Natural killer cell (primary cell): ENCODE results near the gene PTPRN. TPM values are rescaled to one million over a fixed set of nuclear protein-coding genes. Genes with fewer than 3 reads are reported as not detected.

Source experiments
- ATAC-seq, 3 donors: fragments of 150-1000 bp in 2 of 3; fragments of 200-7000 bp in 1 of 3; cut with Tn5 transposase; 1 replicate in 1 of 3; 2 replicates in 2 of 3; pipeline ENCODE4 v1.10.0; 2021; ENCODE audit warnings: mild to moderate bottlenecking in 2 of 3, moderate library complexity in 2 of 3
- DNase-seq, 2 donors: peaks; one replicate each; pipeline versions ENCODE4 v3.0.0 to v3.0.0-alpha.2; 2013 to 2021; ENCODE audit warnings: mixed read lengths in 1 of 2
- H3K27ac ChIP-seq: one replicate; pipeline ENCODE4 v1.5.1; 2013; ENCODE audit warnings: mild to moderate bottlenecking, low read length
- H3K27me3 ChIP-seq: one replicate; pipeline ENCODE4 v1.6.1; 2013; ENCODE audit warnings: low read length; ENCODE audit not compliant: control insufficient read depth, insufficient read depth
- H3K36me3 ChIP-seq: one replicate; pipeline ENCODE4 v1.6.1; 2013; ENCODE audit warnings: low read length; ENCODE audit not compliant: control insufficient read depth, insufficient read depth
- H3K4me1 ChIP-seq: one replicate; pipeline ENCODE4 v1.6.1; 2013; ENCODE audit warnings: low read length; ENCODE audit not compliant: control insufficient read depth, insufficient read depth
- H3K4me3 ChIP-seq: one replicate; pipeline ENCODE4 v1.5.1; 2013; ENCODE audit warnings: low read length
- H3K9me3 ChIP-seq: one replicate; pipeline ENCODE4 v1.6.1; 2013; ENCODE audit warnings: low read length; ENCODE audit not compliant: control insufficient read depth, insufficient read depth
- H3K27ac Mint-ChIP-seq, 2 donors: one replicate each; pipeline ENCODE4 v1.8.0; 2022; ENCODE audit warnings: mild to moderate bottlenecking in 2 of 2, mixed read lengths in 2 of 2, moderate library complexity in 1 of 2
- H3K27me3 Mint-ChIP-seq, 2 donors: one replicate each; pipeline ENCODE4 v1.8.0; 2022; ENCODE audit warnings: low read depth in 2 of 2, mixed read lengths in 2 of 2
- H3K36me3 Mint-ChIP-seq: one replicate; pipeline ENCODE4 v1.8.0; 2022; ENCODE audit warnings: mixed read lengths
- H3K4me1 Mint-ChIP-seq, 2 donors: one replicate each; pipeline ENCODE4 v1.8.0; 2022; ENCODE audit warnings: mixed read lengths in 2 of 2
- H3K4me3 Mint-ChIP-seq: one replicate; pipeline ENCODE4 v1.8.0; 2022; ENCODE audit warnings: mild to moderate bottlenecking, moderate library complexity, mixed read lengths
- H3K9me3 Mint-ChIP-seq, 2 donors: one replicate each; pipeline ENCODE4 v1.8.0; 2022; ENCODE audit warnings: mixed read lengths in 2 of 2
- CTCF ChIP-seq: fragments of 200-600 bp; IDR thresholded peaks from one replicate; pipeline ENCODE4 v1.8.0; 2022; ENCODE audit warnings: antibody characterized with exemption
- WGBS: methylation state at CpG from one replicate; pipeline ENCODE4 v1.1.7; 2013; ENCODE audit warnings: missing lambda C conversion rate; ENCODE audit not compliant: insufficient coverage; 5-methylcytosine and 5-hydroxymethylcytosine counted together
- intact Hi-C: fragments of 100-400 bp; cut with micrococcal nuclease; formaldehyde crosslinking; loops from one replicate; pipeline ENCODE4 v1.14.2; 2022
- total RNA-seq, 4 donors: library from RNA; stranded (reverse); fragments of 120-200 nt in 1 of 4; gene quantifications; one replicate each; pipeline versions ENCODE4 v1.2.3 to v1.2.4, GENCODE V29; 2013 to 2022

The PTPRN gene
- total RNA-seq, 3 donors from 2014 or later (not counting 1 experiment from before 2014, with no cell fraction given) = 0.23 to 0.35 TPM; not detected in 1

GRCh38 chr2:219335373-219335786 lies 26.2 kb upstream of the PTPRN start:
- Histone ChIP-seq H3K36me3 (no peaks in the 10 kb centered on the region), H3K27ac (no peak overlapping the region), H3K27me3 (peaks cover 22% of the 10 kb centered on the region), H3K4me1 (no peaks in the 10 kb centered on the region), H3K4me3 (no peak overlapping the region), H3K9me3 (peaks cover 2% of the 10 kb centered on the region)
- peaks cover 14% of the 10 kb centered on the region for H3K36me3 Mint-ChIP-seq
- H3K9me3 Mint-ChIP-seq = peaks cover 6% of the 10 kb centered on the region in 2 donors
- no peaks in the 10 kb centered on the region for H3K4me1 Mint-ChIP-seq
- 52% methylated on average over 5 of the region's 5 CpGs for WGBS
- no peak overlapping the region for H3K4me3 Mint-ChIP-seq
- no peak overlapping the region for H3K27ac Mint-ChIP-seq
- intact Hi-C loops = no loop called here
- H3K27me3 Mint-ChIP-seq = peaks cover 48 to 87% of the 10 kb centered on the region in 2 donors
- no peak for TF ChIP-seq CTCF
- DNase-seq (no peak), ATAC-seq (no peak)

GRCh38 chr2:219334076-219334475 lies 24.9 kb upstream of the PTPRN start:
- DNase-seq = no peak
- no peak overlapping the region for H3K4me3 ChIP-seq
- intact Hi-C loops = no loop called here
- no peak for TF ChIP-seq CTCF
- Mint-ChIP-seq H3K36me3 (peaks cover 14% of the 10 kb centered on the region), H3K9me3 (peaks cover 6% of the 10 kb centered on the region in 2 donors), H3K4me1 (no peaks in the 10 kb centered on the region), H3K27me3 (peaks cover 56 to 87% of the 10 kb centered on the region in 2 donors), H3K27ac (no peak overlapping the region), H3K4me3 (no peak overlapping the region)
- no peak overlapping the region for H3K27ac ChIP-seq
- ATAC-seq = no peak
- H3K27me3 ChIP-seq = peaks cover 26% of the 10 kb centered on the region
- peaks cover 2% of the 10 kb centered on the region for H3K9me3 ChIP-seq
- no peaks in the 10 kb centered on the region for H3K4me1 ChIP-seq
- H3K36me3 ChIP-seq = no peaks in the 10 kb centered on the region
- no CpG with 5 or more reads among the region's 2 CpGs for WGBS

- peaks cover 4 to 6% of the 10 kb centered on the region in 2 donors for H3K9me3 Mint-ChIP-seq
- H3K4me1 Mint-ChIP-seq = no peaks in the 10 kb centered on the region
- H3K27ac Mint-ChIP-seq = no peak within 1 kb of the TSS
- H3K4me3 Mint-ChIP-seq = no peak within 1 kb of the TSS
- Histone ChIP-seq H3K36me3 (no peaks in the 10 kb centered on the region), H3K27ac (no peak within 1 kb of the TSS), H3K4me3 (no peak within 1 kb of the TSS), H3K9me3 (peaks cover 2% of the 10 kb centered on the region), H3K27me3 (peaks cover 26% of the 10 kb centered on the region), H3K4me1 (no peaks in the 10 kb centered on the region)
- ATAC-seq (no peak), DNase-seq (no peak)
- intact Hi-C loops = no loop called here
- TF ChIP-seq CTCF = no peak
- 15% methylated on average over 24 of the region's 24 CpGs for WGBS
- peaks cover 59 to 90% of the 10 kb centered on the region in 2 donors for H3K27me3 Mint-ChIP-seq
- peaks cover 14% of the 10 kb centered on the region for H3K36me3 Mint-ChIP-seq
These were observed 23.3 kb upstream of the PTPRN start, which contains the start of gene RESP18 for GRCh38 chr2:219332542-219332941. TSS of gene RESP18 (minus strand) at chr2:219332744.

GRCh38 chr2:219331560-219332213 lies 22.5 kb upstream of the PTPRN start:
- Mint-ChIP-seq H3K27me3 (peaks cover 61 to 86% of the 10 kb centered on the region in 2 donors), H3K9me3 (peaks cover 4 to 6% of the 10 kb centered on the region in 2 donors), H3K4me1 (no peaks in the 10 kb centered on the region), H3K36me3 (peaks cover 13% of the 10 kb centered on the region), H3K27ac (no peak overlapping the region), H3K4me3 (no peak overlapping the region)
- peaks cover 26% of the 10 kb centered on the region for H3K27me3 ChIP-seq
- no peak overlapping the region for H3K4me3 ChIP-seq
- H3K9me3 ChIP-seq = peaks cover 2% of the 10 kb centered on the region
- DNase-seq (peak in 1 of 2 donors; percentile 47), ATAC-seq (peak in 2 of 3 donors; percentile 47 to 58)
- no peak overlapping the region for H3K27ac ChIP-seq
- 21% methylated on average over 39 of the region's 39 CpGs for WGBS
- no peak for TF ChIP-seq CTCF
- H3K4me1 ChIP-seq = no peaks in the 10 kb centered on the region
- intact Hi-C loops = no loop called here
- no peaks in the 10 kb centered on the region for H3K36me3 ChIP-seq
